ENCODE results near the gene SLC5A4.
"Not testable (repeated sequence)": the region's sequence is repeated elsewhere in the genome, so short reads cannot be mapped to it uniquely, and the experiment has no call there.

Gene SLC5A4

DNA sequence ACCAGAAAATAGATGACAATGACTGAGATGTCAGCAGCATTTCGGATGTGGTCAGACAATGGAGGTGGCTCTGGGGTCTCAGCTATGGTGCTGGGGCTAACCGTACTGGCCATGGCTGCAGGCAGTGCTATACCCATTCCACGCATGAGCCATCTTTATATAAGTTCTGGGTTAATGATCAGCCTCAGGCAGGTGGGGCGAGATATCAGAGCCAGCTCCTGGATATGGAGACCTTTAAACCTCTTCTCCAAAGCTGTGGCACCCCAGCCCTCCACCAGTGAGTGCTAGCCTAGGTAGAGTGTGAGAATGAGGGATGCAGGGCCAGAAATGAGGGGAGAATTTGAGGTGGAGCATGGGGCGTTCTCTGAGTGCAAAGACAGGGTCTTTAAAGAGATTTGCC, at the start of gene SLC5A4:
Gene SLC5A4 (minus strand): TSS at position 131 of the 400 bp plus-strand sequence. CDS start 18 bp downstream, at position 113.
- Histone ChIP-seq H3K4me3 (ENCODE audit: low read length in 2 of 2) (no peak within 1 kb of the TSS), H3K9ac (ENCODE audit: low read length in 2 of 2) (no peak within 1 kb of the TSS), H3K4me1 (ENCODE audit: control insufficient read depth, insufficient read depth, low read length) (no peaks in the 10 kb centered on the region), H3K27me3 (ENCODE audit: control insufficient read depth in 1 of 2, insufficient read depth in 2 of 2, low read length in 2 of 2) (peaks cover 0 to 3% of the 10 kb centered on the region in 2 donors), H3K36me3 (ENCODE audit: control insufficient read depth in 2 of 2, insufficient read depth in 2 of 2, low read length in 2 of 2) (no peaks in the 10 kb centered on the region), H3K9me3 (ENCODE audit: control insufficient read depth in 2 of 2, low read length in 2 of 2) (no peaks in the 10 kb centered on the region), H3K27ac (ENCODE audit: low read length) (no peak within 1 kb of the TSS)

DNA sequence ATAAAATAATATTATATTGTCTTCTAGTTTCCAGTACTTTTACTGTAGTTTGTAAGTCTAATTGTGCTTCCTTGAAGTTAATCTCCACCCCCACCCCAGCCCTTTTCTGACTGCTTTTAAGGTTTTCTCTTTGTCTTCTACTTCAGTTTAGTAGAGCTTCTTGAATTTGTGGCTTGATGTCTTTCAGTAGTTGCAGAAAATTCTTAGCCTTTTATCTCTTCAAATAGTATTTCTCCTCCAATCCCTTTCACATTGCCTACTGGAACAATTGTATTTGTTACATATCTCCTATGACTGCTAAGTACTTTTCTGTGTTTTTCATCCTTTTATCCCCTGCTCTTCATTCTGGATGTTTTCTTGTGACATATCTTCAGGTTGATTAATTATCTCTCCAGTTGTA, 38.8 kb upstream of the SLC5A4 start:
- H3K36me3 ChIP-seq (ENCODE audit: control insufficient read depth in 2 of 2, insufficient read depth in 2 of 2, low read length in 2 of 2); H3K4me3 ChIP-seq (ENCODE audit: low read length in 2 of 2); H3K27me3 ChIP-seq (ENCODE audit: control insufficient read depth in 1 of 2, insufficient read depth in 2 of 2, low read length in 2 of 2): not testable (repeated sequence)

DNA sequence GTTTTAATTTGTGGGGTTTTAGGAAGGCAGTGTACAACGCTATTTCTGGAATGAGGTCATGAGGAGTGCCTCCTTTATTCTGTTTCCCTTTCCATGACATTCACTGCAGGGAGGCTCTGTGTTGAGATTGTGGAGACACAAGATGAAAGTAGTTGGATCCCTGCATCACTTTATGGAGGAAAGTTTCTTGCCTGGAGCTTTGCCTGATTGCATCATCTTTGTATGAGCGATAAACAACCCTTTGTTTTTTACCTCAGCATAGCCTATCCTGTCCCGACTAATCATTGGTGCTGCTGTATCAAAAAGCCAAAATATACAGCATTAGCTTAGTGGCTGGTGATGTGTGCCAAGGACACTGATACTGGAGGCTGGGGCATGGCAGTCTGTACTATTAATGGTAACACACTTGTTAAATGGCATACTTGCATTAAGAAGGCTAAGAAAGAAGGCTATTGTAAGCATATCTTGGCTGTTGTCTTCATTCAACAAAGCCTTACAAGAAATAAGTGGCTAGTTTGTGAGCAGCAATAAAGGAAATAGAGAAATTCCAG, 31.2 kb upstream of the SLC5A4 start:
- H3K36me3 ChIP-seq (ENCODE audit: control insufficient read depth in 2 of 2, insufficient read depth in 2 of 2, low read length in 2 of 2), result no peaks in the 10 kb centered on the region
- H3K4me3 ChIP-seq (ENCODE audit: low read length in 2 of 2), result no peak overlapping the region
- peaks cover 0 to 6% of the 10 kb centered on the region in 2 donors for H3K9me3 ChIP-seq (ENCODE audit: control insufficient read depth in 2 of 2, low read length in 2 of 2)
- H3K27me3 ChIP-seq (ENCODE audit: control insufficient read depth in 1 of 2, insufficient read depth in 2 of 2, low read length in 2 of 2), result no peaks in the 10 kb centered on the region
- H3K4me1 ChIP-seq (ENCODE audit: control insufficient read depth, insufficient read depth, low read length), result no peaks in the 10 kb centered on the region
- H3K9ac ChIP-seq (ENCODE audit: low read length in 2 of 2), result no peak overlapping the region
- no peak overlapping the region for H3K27ac ChIP-seq (ENCODE audit: low read length)

More for the DNA sequence above, 38.8 kb upstream of the SLC5A4 start:
- not testable (repeated sequence) for H3K27ac ChIP-seq (ENCODE audit: low read length); H3K9ac ChIP-seq (ENCODE audit: low read length in 2 of 2); H3K4me1 ChIP-seq (ENCODE audit: control insufficient read depth, insufficient read depth, low read length); H3K9me3 ChIP-seq (ENCODE audit: control insufficient read depth in 2 of 2, low read length in 2 of 2)

- Histone ChIP-seq H3K36me3 (ENCODE audit: control insufficient read depth in 2 of 2, insufficient read depth in 2 of 2, low read length in 2 of 2) (no peaks in the 10 kb centered on the region), H3K9ac (ENCODE audit: low read length in 2 of 2) (no peak overlapping the region), H3K4me3 (ENCODE audit: low read length in 2 of 2) (no peak overlapping the region), H3K4me1 (ENCODE audit: control insufficient read depth, insufficient read depth, low read length) (no peaks in the 10 kb centered on the region), H3K9me3 (ENCODE audit: control insufficient read depth in 2 of 2, low read length in 2 of 2) (peaks cover 0 to under 1% of the 10 kb centered on the region in 2 donors), H3K27ac (ENCODE audit: low read length) (no peak overlapping the region), H3K27me3 (ENCODE audit: control insufficient read depth in 1 of 2, insufficient read depth in 2 of 2, low read length in 2 of 2) (no peaks in the 10 kb centered on the region)
Observed at GRCh38 chr22:32281072-32281471, 25.9 kb upstream of the SLC5A4 start.

DNA sequence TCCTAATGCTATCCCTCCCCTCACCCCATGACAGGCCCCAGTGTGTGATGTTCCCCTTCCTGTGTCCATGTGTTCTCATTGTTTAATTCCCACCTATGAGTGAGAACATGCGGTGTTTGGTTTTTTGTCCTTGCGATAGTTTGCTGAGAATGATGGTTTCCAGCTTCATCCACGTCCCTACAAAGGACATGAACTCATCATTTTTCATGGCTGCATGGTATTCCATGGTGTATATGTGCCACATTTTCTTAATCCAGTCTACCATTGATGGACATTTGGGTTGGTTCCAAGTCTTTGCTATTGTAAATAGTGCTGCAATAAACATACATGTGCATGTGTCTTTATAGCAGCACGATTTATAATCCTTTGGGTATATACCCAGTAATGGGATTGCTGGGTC, 20.2 kb upstream of the SLC5A4 start:
- H3K4me3 ChIP-seq (ENCODE audit: low read length in 2 of 2); H3K9ac ChIP-seq (ENCODE audit: low read length in 2 of 2); H3K36me3 ChIP-seq (ENCODE audit: control insufficient read depth in 2 of 2, insufficient read depth in 2 of 2, low read length in 2 of 2); H3K27ac ChIP-seq (ENCODE audit: low read length); H3K9me3 ChIP-seq (ENCODE audit: control insufficient read depth in 2 of 2, low read length in 2 of 2); H3K27me3 ChIP-seq (ENCODE audit: control insufficient read depth in 1 of 2, insufficient read depth in 2 of 2, low read length in 2 of 2); H3K4me1 ChIP-seq (ENCODE audit: control insufficient read depth, insufficient read depth, low read length): not testable (repeated sequence)

DNA sequence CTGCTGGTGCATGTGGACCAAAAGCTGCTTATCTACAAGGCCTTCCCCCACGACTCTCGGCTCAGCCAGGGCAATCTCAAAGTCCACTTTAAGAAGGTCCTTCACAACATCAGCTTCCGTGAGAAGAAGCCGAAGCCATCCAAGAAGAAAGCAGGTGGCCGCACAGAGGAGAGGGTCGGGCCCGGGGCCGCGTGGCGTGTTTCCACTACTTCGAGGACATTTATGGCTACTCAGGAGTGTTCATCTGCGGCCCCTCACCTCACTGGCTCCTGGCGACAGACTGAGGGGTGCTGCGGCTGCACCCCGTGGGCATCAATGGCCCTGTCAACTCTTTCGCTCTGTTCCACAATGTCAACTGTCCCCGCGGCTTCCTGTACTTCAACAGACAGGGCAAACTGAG, 16.2 kb upstream of the SLC5A4 start:
- no peaks in the 10 kb centered on the region for H3K36me3 ChIP-seq (ENCODE audit: control insufficient read depth in 2 of 2, insufficient read depth in 2 of 2, low read length in 2 of 2)
- no peak overlapping the region for H3K4me3 ChIP-seq (ENCODE audit: low read length in 2 of 2)
- H3K9me3 ChIP-seq (ENCODE audit: control insufficient read depth in 2 of 2, low read length in 2 of 2), result no peaks in the 10 kb centered on the region
- no peaks in the 10 kb centered on the region for H3K4me1 ChIP-seq (ENCODE audit: control insufficient read depth, insufficient read depth, low read length)
- peaks cover 0 to 3% of the 10 kb centered on the region in 2 donors for H3K27me3 ChIP-seq (ENCODE audit: control insufficient read depth in 1 of 2, insufficient read depth in 2 of 2, low read length in 2 of 2)
- H3K9ac ChIP-seq (ENCODE audit: low read length in 2 of 2), result no peak overlapping the region
- no peak overlapping the region for H3K27ac ChIP-seq (ENCODE audit: low read length)

GRCh38 chr22:32270641-32271369, 15.7 kb upstream of the SLC5A4 start:
- Histone ChIP-seq H3K27me3 (ENCODE audit: control insufficient read depth in 1 of 2, insufficient read depth in 2 of 2, low read length in 2 of 2) (peaks cover 0 to 3% of the 10 kb centered on the region in 2 donors), H3K9ac (ENCODE audit: low read length in 2 of 2) (no peak overlapping the region), H3K9me3 (ENCODE audit: control insufficient read depth in 2 of 2, low read length in 2 of 2) (no peaks in the 10 kb centered on the region), H3K36me3 (ENCODE audit: control insufficient read depth in 2 of 2, insufficient read depth in 2 of 2, low read length in 2 of 2) (no peaks in the 10 kb centered on the region), H3K4me3 (ENCODE audit: low read length in 2 of 2) (no peak overlapping the region), H3K4me1 (ENCODE audit: control insufficient read depth, insufficient read depth, low read length) (no peaks in the 10 kb centered on the region), H3K27ac (ENCODE audit: low read length) (no peak overlapping the region)

DNA sequence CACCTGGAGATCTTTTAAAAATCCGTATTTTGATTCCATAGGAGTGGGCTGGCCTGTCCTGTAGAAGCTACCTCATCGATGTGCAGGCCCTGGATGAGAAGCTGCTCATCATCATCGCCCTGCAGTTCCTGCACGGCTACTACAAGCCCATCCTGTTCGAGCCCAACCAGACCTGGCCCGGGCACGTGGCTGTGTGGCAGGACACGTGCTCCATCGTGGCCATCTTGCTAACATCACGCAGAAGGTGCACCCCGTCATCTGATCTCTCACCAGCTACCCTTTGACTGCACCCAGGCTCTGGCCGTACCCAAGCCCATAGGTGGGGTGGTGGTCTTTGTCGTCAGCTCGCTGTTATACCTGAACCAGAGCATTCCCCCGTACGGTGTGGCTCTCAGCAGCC, 14.2 kb upstream of the SLC5A4 start:
- H3K4me3 ChIP-seq (ENCODE audit: low read length in 2 of 2), result no peak overlapping the region
- no peak overlapping the region for H3K27ac ChIP-seq (ENCODE audit: low read length)
- H3K27me3 ChIP-seq (ENCODE audit: control insufficient read depth in 1 of 2, insufficient read depth in 2 of 2, low read length in 2 of 2), result peaks cover 0 to 3% of the 10 kb centered on the region in 2 donors
- H3K9me3 ChIP-seq (ENCODE audit: control insufficient read depth in 2 of 2, low read length in 2 of 2), result no peaks in the 10 kb centered on the region
- H3K36me3 ChIP-seq (ENCODE audit: control insufficient read depth in 2 of 2, insufficient read depth in 2 of 2, low read length in 2 of 2), result no peaks in the 10 kb centered on the region
- H3K4me1 ChIP-seq (ENCODE audit: control insufficient read depth, insufficient read depth, low read length), result no peaks in the 10 kb centered on the region
- no peak overlapping the region for H3K9ac ChIP-seq (ENCODE audit: low read length in 2 of 2)

GRCh38 chr22:32267011-32267410, 11.9 kb upstream of the SLC5A4 start:
- Histone ChIP-seq H3K36me3 (ENCODE audit: control insufficient read depth in 2 of 2, insufficient read depth in 2 of 2, low read length in 2 of 2) (no peaks in the 10 kb centered on the region), H3K9ac (ENCODE audit: low read length in 2 of 2) (no peak overlapping the region), H3K27me3 (ENCODE audit: control insufficient read depth in 1 of 2, insufficient read depth in 2 of 2, low read length in 2 of 2) (peaks cover 0 to 3% of the 10 kb centered on the region in 2 donors), H3K4me3 (ENCODE audit: low read length in 2 of 2) (no peak overlapping the region), H3K27ac (ENCODE audit: low read length) (no peak overlapping the region), H3K4me1 (ENCODE audit: control insufficient read depth, insufficient read depth, low read length) (no peaks in the 10 kb centered on the region), H3K9me3 (ENCODE audit: control insufficient read depth in 2 of 2, low read length in 2 of 2) (no peaks in the 10 kb centered on the region)

GRCh38 chr22:32265882-32266767, 11.0 kb upstream of the SLC5A4 start:
- Histone ChIP-seq H3K9me3 (ENCODE audit: control insufficient read depth in 2 of 2, low read length in 2 of 2) (no peaks in the 10 kb centered on the region), H3K36me3 (ENCODE audit: control insufficient read depth in 2 of 2, insufficient read depth in 2 of 2, low read length in 2 of 2) (no peaks in the 10 kb centered on the region), H3K27me3 (ENCODE audit: control insufficient read depth in 1 of 2, insufficient read depth in 2 of 2, low read length in 2 of 2) (peaks cover 0 to 6% of the 10 kb centered on the region in 2 donors), H3K4me3 (ENCODE audit: low read length in 2 of 2) (peak overlapping the region in 1 of 2 donors; percentile 17), H3K4me1 (ENCODE audit: control insufficient read depth, insufficient read depth, low read length) (no peaks in the 10 kb centered on the region), H3K27ac (ENCODE audit: low read length) (no peak overlapping the region), H3K9ac (ENCODE audit: low read length in 2 of 2) (no peak overlapping the region)
